GM12878 (cell line): ENCODE results near the gene STPG4.

Experiments used
- BCL11A ChIP-seq: IDR thresholded peaks from 2 replicates; pipeline ENCODE4 v1.6.1; 2011; ENCODE audit warnings: low read depth, low read length
- BRCA1 ChIP-seq: IDR thresholded peaks from 2 replicates; pipeline ENCODE4 v1.6.1; 2011; ENCODE audit warnings: low read depth, low read length, improper control_type of control experiment
- CHD1 ChIP-seq: IDR thresholded peaks from 2 replicates; pipeline ENCODE4 v1.6.1; 2012; ENCODE audit warnings: low read depth, low read length, improper control_type of control experiment
- JUNB ChIP-seq: IDR thresholded peaks from 2 replicates; pipeline ENCODE4 v1.6.1; 2016; ENCODE audit warnings: antibody characterized with exemption, mild to moderate bottlenecking
- JUND ChIP-seq: IDR thresholded peaks from 2 replicates; pipeline ENCODE4 v1.6.1; 2012; ENCODE audit warnings: low read depth, mild to moderate bottlenecking, low read length, improper control_type of control experiment, moderate library complexity
- ZNF207 ChIP-seq: fragments of 450-650 bp; IDR thresholded peaks from 2 replicates; pipeline ENCODE4 v1.6.1; 2014; ENCODE audit warnings: antibody characterized with exemption, mild to moderate bottlenecking, borderline replicate concordance
- TF ChIP-seq, protein P1 (sequence below): IDR thresholded peaks from 2 replicates; pipeline ENCODE4 v1.6.1; 2011; ENCODE audit warnings: low read depth, low read length, improper control_type of control experiment, borderline replicate concordance
- TF ChIP-seq, protein P2 (sequence below): IDR thresholded peaks from 2 replicates; pipeline ENCODE4 v1.6.1; 2012; ENCODE audit warnings: low read depth, low read length, improper control_type of control experiment
- TF ChIP-seq, protein P3 (sequence below), 3 experiments: IDR thresholded peaks in 2 of 3; conservative IDR thresholded peaks in 1 of 3; 2 replicates each; pipeline ENCODE4 v1.5.1; 2011; ENCODE audit warnings: low read depth in 3 of 3, low read length in 3 of 3, mild to moderate bottlenecking in 3 of 3, control low read depth in 2 of 3, moderate library complexity in 2 of 3, inconsistent platforms in 1 of 3, mixed read lengths in 1 of 3; ENCODE audit not compliant: control insufficient read depth in 2 of 3, insufficient read depth in 1 of 3; ENCODE audit errors: extremely low read depth in 1 of 3

DNA sequence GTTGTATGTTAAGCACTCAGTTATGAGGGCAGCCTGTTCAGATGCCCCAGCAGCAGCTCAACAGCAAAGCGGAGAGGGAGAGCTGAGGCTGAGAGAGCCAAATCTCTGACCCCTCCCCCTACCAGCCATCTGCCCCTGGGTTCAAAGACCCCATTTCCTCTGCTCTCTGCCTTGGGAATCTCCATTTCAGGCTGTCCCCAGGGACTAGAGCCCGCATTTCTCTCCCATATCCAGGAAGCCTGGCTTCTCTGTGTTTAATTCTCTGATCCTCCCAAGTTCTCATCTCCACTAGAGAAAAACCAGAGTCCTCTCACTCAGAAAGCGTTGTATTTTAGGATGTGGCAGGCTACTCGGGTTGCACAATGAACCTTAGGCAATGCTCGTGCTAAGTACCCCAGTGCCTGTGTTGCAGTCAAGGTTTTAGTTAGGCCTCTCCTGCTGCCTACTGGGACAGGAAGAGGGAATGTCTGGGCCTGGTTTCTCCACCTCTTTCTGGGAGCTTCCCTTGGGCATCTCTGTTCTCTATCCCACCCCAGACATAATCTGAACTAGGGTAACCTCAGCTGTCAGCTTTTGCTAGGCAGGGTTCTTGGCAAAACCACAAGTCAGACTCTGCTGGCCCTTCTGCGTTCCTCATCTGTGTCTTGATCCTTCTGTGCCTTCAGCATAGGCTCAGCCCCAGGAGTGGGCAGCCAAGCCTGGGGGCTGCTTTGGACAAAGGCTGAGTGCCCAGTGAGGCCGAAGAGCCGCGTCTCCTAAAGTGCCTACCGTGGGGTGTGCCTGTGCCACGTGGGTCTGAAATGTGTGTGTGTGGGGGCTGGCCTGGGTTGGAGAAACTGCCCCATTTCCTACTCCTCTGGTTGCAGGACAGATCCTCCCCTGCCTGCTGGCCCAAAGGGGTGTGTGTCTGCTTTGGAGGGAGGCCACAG lies 96.8 kb downstream of the STPG4 start:
- TF ChIP-seq BCL11A (no peak), JUND (no peak), JUNB (no peak), BRCA1 (no peak), ZNF207 (no peak), CHD1 (no peak)
- TF ChIP-seq, protein P1, sequence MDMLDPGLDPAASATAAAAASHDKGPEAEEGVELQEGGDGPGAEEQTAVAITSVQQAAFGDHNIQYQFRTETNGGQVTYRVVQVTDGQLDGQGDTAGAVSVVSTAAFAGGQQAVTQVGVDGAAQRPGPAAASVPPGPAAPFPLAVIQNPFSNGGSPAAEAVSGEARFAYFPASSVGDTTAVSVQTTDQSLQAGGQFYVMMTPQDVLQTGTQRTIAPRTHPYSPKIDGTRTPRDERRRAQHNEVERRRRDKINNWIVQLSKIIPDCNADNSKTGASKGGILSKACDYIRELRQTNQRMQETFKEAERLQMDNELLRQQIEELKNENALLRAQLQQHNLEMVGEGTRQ: no peak
- TF ChIP-seq, protein P2, sequence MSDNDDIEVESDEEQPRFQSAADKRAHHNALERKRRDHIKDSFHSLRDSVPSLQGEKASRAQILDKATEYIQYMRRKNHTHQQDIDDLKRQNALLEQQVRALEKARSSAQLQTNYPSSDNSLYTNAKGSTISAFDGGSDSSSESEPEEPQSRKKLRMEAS: no peak
- TF ChIP-seq, protein P3, sequence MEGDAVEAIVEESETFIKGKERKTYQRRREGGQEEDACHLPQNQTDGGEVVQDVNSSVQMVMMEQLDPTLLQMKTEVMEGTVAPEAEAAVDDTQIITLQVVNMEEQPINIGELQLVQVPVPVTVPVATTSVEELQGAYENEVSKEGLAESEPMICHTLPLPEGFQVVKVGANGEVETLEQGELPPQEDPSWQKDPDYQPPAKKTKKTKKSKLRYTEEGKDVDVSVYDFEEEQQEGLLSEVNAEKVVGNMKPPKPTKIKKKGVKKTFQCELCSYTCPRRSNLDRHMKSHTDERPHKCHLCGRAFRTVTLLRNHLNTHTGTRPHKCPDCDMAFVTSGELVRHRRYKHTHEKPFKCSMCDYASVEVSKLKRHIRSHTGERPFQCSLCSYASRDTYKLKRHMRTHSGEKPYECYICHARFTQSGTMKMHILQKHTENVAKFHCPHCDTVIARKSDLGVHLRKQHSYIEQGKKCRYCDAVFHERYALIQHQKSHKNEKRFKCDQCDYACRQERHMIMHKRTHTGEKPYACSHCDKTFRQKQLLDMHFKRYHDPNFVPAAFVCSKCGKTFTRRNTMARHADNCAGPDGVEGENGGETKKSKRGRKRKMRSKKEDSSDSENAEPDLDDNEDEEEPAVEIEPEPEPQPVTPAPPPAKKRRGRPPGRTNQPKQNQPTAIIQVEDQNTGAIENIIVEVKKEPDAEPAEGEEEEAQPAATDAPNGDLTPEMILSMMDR (IDR thresholded peaks at IDR 0.05 in 2 of 3, conservative IDR thresholded peaks at IDR 0.05 in 1 of 3; ENCODE audit: control insufficient read depth in 2 of 3, extremely low read depth in 1 of 3, insufficient read depth in 1 of 3, low read depth in 3 of 3, low read length in 3 of 3): no peak
